Muscle layer of duodenum (tissue), 2 donors: Measurements from ENCODE around the gene NATD1.
"Not testable (repeated sequence)": the region's sequence is repeated elsewhere in the genome, so short reads cannot be mapped to it uniquely, and the experiment has no call there.

Experiments used
- H3K27ac ChIP-seq: one replicate; pipeline ENCODE4 v1.7.0; 2013; ENCODE audit warnings: mild to moderate bottlenecking, low read length
- H3K27me3 ChIP-seq: one replicate; pipeline ENCODE4 v1.7.0; 2013; ENCODE audit warnings: low read depth, mild to moderate bottlenecking, control low read depth, low read length
- H3K36me3 ChIP-seq, 2 donors: one replicate each; pipeline ENCODE4 v1.7.0; 2013; ENCODE audit warnings: low read length in 2 of 2, control low read depth in 1 of 2, mild to moderate bottlenecking in 1 of 2; ENCODE audit not compliant: insufficient read depth in 2 of 2, control insufficient read depth in 1 of 2
- H3K4me1 ChIP-seq, 2 donors: one replicate each; pipeline ENCODE4 v1.7.0; 2013; ENCODE audit warnings: low read length in 2 of 2, mild to moderate bottlenecking in 2 of 2, control low read depth in 1 of 2, moderate library complexity in 1 of 2; ENCODE audit not compliant: insufficient read depth in 2 of 2, control insufficient read depth in 1 of 2
- H3K4me3 ChIP-seq, 2 donors: one replicate each; pipeline ENCODE4 v1.7.0; 2013; ENCODE audit warnings: low read length in 2 of 2, low read depth in 1 of 2, mild to moderate bottlenecking in 1 of 2
- H3K9me3 ChIP-seq, 2 donors: one replicate each; pipeline ENCODE4 v1.7.0; 2013; ENCODE audit warnings: low read length in 2 of 2, control low read depth in 1 of 2, mild to moderate bottlenecking in 1 of 2; ENCODE audit not compliant: control insufficient read depth in 1 of 2
- donor health status: healthy.

The NATD1 gene

GRCh38 chr17:21193031-21193430 lies 60.2 kb downstream of the NATD1 start:
- no peak overlapping the region for H3K27ac ChIP-seq
- peaks cover 25 to 36% of the 10 kb centered on the region in 2 donors for H3K36me3 ChIP-seq

GRCh38 chr17:21192414-21192813 lies 60.8 kb downstream of the NATD1 start:
- H3K27me3 ChIP-seq, H3K4me3 ChIP-seq, H3K9me3 ChIP-seq, H3K27ac ChIP-seq, H3K4me1 ChIP-seq: not testable (repeated sequence)
- peaks cover 22 to 30% of the 10 kb centered on the region in 2 donors for H3K36me3 ChIP-seq

More at GRCh38 chr17:21193031-21193430, 60.2 kb downstream of the NATD1 start:
- no peaks in the 10 kb centered on the region for H3K27me3 ChIP-seq
- H3K4me1 ChIP-seq: peaks cover 4 to 5% of the 10 kb centered on the region in 2 donors
- no peak overlapping the region for H3K4me3 ChIP-seq
- H3K9me3 ChIP-seq: no peaks in the 10 kb centered on the region

GRCh38 chr17:21191698-21192097 lies 61.5 kb downstream of the NATD1 start:
- no peak overlapping the region for H3K4me3 ChIP-seq
- H3K36me3 ChIP-seq: peaks cover 17 to 24% of the 10 kb centered on the region in 2 donors
- H3K27me3 ChIP-seq: no peaks in the 10 kb centered on the region
- H3K9me3 ChIP-seq: no peaks in the 10 kb centered on the region
- peaks cover 4 to 5% of the 10 kb centered on the region in 2 donors for H3K4me1 ChIP-seq
- no peak overlapping the region for H3K27ac ChIP-seq

GRCh38 chr17:21190078-21190477 lies 63.1 kb downstream of the NATD1 start:
- H3K27ac ChIP-seq: no peak overlapping the region
- peaks cover 4 to 5% of the 10 kb centered on the region in 2 donors for H3K4me1 ChIP-seq
- H3K36me3 ChIP-seq: peaks cover 24 to 35% of the 10 kb centered on the region in 2 donors
- no peak overlapping the region for H3K4me3 ChIP-seq
- H3K9me3 ChIP-seq: no peaks in the 10 kb centered on the region
- H3K27me3 ChIP-seq: no peaks in the 10 kb centered on the region

- no peaks in the 10 kb centered on the region for H3K27me3 ChIP-seq
- H3K9me3 ChIP-seq: no peaks in the 10 kb centered on the region
- no peak overlapping the region for H3K27ac ChIP-seq
- H3K36me3 ChIP-seq: peaks cover 29 to 42% of the 10 kb centered on the region in 2 donors
- H3K4me3 ChIP-seq: no peak overlapping the region
- H3K4me1 ChIP-seq: peaks cover 4 to 5% of the 10 kb centered on the region in 2 donors
These were observed 63.8 kb downstream of the NATD1 start for GRCh38 chr17:21189361-21189760.
